ENCODE data around the gene SOX30. TPM values are rescaled to one million over a fixed set of nuclear protein-coding genes. Genes with fewer than 3 reads are reported as not detected.

SOX30 gene
- total RNA-seq, 2 donors from 2014 or later: 0.37 to 0.44 TPM

DNA sequence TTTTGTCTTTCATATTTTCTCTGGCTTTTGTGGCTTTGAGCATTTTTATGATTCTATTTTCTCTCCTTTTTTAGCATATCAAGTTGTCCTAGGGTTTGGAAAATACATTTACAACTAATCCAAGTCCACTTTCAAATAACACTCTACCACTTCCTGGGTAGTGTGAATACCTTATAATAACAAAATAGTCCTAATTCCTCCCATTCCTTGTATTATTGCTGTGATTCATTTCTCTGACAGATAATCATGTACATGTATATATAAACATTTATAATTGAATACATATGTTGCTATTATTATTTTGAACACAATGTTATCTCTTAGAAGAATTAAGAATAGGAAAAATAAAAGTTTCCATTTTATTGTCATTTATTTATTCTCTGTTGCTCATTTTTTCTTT lies 61.8 kb downstream of the SOX30 start:
- intact Hi-C loops (cut with DNase I): no loop called here
- no peak for ATAC-seq
- DNase-seq: no peak

DNA sequence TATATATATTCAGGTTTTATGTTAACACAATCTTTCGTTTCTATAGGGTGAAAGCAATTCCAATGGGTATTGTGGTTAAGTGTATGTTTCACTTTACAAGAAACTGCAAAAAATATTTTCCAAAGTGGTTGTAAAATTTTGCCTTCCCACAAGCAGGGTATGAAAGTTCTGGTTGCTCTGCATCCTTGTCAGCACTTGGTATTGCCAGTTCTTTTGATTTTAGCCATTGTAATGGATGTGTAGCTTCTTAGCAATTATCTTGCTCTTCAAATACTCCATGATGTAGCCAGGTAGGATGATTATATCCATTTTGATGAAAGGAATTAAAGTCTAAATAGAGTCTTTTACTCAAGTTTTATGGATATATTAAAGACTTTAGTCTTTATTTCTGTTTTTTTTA lies 67.6 kb downstream of the SOX30 start:
- intact Hi-C loops (cut with DNase I): no loop called here
- no peak for DNase-seq
- no peak for ATAC-seq

DNA sequence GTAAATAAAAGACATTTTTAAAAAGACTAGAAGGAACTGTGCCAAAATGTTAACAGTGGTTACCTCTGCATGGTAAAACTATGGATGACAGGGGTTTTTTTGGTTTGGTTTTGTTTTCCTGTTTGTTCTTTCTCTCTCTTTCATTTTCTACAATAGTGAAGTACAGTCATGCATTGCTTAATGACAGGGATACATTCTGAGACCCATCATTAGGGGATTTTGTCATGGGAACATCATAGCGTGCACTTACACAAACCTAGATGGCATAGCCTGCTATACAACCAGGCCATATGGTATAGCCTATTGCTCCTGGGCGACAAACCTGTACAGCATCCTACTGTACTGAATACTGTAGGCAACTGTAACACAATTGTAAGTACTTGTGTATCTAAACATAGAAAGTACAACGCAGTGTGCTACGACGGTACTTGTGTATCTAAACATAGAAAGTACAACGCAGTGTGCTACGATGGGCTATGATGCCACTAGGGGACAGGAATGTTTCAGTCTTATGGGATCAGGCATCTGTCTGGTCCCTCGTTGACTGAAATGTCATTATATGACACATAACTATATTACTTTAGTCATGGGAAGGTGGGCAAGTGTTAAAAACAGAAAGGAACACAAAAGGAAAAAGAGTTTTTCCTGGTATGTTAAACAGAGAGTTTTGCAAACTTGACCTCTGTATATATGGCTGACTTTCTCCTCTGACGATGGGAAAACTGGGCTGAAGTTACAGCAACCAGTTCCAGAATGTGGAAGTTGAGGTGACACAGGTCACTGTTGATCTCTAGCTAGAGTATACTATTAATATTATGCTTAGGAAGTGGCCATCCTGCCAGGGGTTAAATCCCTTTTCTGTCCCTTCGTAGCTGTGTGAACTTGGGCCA lies 69.3 kb downstream of the SOX30 start:
- peak; percentile 37 to 61 for ATAC-seq
- DNase-seq: no peak
- intact Hi-C loops (cut with DNase I): no loop called here

DNA sequence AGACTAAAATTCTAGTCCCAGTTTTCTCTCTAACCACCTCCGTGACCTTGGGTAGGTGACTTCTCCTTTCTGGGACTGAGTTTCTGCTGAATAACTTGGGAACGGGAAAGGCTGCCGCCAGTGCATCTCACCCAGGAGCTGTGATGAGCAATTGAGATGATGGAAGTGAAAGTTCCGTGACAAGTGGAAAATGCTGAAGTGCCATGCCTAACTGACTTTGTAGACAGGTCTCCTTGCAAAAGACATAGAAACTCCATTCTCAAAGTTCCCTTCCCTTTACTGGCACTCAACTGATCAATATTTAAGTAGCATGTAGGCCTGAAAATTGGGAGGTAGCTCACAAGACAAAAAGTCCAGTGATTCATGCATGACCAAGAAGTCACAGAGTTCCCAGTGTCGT lies 70.3 kb downstream of the SOX30 start:
- ATAC-seq (no peak), DNase-seq (no peak)
- intact Hi-C loops (cut with DNase I): no loop called here

DNA sequence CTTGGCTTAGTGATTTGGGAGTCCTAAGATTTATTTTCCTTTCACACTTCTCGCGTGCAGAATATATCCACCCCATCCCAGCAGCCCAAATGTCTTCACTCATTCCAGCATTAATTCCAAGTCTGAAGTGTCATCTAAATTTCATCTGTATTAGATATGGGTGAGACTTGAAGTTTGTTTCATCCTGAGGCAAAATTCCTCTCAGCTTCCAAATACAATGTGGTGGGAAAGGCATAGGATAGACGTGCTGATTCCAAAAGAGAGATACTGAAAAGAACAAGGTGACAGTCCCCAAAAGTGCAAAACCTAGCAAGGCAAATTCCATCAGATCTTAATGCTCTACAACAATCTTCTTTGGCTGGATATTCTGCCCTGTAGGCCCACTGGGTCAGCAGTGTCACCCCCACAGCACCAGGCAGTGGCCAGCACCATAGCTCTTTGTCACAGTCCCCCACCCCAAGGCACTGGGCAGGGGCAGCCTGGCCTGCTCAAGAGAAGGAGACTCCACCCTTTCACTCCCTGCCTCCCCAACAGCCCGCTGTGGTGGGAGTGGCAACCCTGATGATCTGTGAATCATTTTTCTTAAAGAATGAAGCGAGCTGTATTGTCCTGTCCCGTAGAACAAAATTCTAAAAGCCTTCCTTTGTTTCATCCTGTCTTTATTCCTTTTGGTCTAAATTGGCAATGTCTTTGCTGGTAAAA lies 74.0 kb downstream of the SOX30 start:
- intact Hi-C loops (cut with DNase I): loop anchor here (5.0 to 10.0 kb wide), 2 partner anchors 53 to 66 kb away; no protein-coding TSS in a partner anchor
- no peak for DNase-seq
- no peak for ATAC-seq

DNA sequence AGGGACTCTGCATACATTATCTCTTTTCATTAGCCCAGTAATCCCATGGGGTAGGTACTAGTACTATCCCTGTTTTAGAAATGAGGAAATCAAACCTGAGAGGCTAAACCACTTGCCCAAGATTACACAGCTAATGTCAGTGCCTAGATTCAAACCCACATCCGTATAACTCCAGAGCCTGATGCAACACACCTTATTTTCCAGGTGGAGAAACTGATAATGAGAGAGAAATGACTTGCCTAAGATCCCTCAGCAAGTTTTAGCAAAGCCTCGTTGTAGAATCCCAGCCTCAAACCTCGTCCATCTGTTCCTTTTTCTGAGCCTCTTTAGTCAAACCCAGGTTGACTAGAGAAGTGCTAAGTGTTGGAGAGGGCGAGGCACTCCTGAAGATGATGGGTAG lies 75.6 kb downstream of the SOX30 start:
- DNase-seq: no peak
- intact Hi-C loops (cut with DNase I): loop anchor here (5.0 to 10.0 kb wide), 2 partner anchors 52 to 64 kb away; no protein-coding TSS in a partner anchor
- ATAC-seq: no peak

Other genes with a start within 250 kb of the SOX30 start
- 1 to 10 TPM in 1 of 2 donors, under 1 TPM in 1; 0.12 to 1.8 TPM for gene NIPAL4, start 192.2 kb downstream of the SOX30 start, total RNA-seq
- gene ADAM19, start 76.7 kb downstream of the SOX30 start, total RNA-seq: 10 to 100 TPM; 19.0 to 57.5 TPM
- not detected for gene C5orf52, start 19.1 kb upstream of the SOX30 start, total RNA-seq
- 1 to 10 TPM; 5.6 to 5.9 TPM for gene THG1L, start 79.0 kb upstream of the SOX30 start, total RNA-seq
- gene LSM11, start 91.3 kb upstream of the SOX30 start, total RNA-seq: 1 to 10 TPM; 2.2 to 2.8 TPM
- gene CLINT1, start 206.7 kb upstream of the SOX30 start, total RNA-seq: 10 to 100 TPM; 54.0 to 72.8 TPM

Measured in left cardiac atrium (tissue), 4 donors.